ENCODE results near the gene PHOX2A.
"Not testable (repeated sequence)": the region's sequence is repeated elsewhere in the genome, so short reads cannot be mapped to it uniquely, and the experiment has no call there.

PHOX2A gene

GRCh38 chr11:72221386-72222075, 22.4 kb downstream of the PHOX2A start:
- no peak for DNase-seq

GRCh38 chr11:72220696-72221363, 23.1 kb downstream of the PHOX2A start:
- no peak for DNase-seq

- no peak for DNase-seq
Measured at GRCh38 chr11:72218251-72218745, 25.7 kb downstream of the PHOX2A start.

GRCh38 chr11:72217841-72218240, 26.1 kb downstream of the PHOX2A start:
- no peak for DNase-seq

GRCh38 chr11:72216638-72217037, 27.3 kb downstream of the PHOX2A start, which contains the start of gene FOLR2:
Gene FOLR2 (plus strand): TSS chr11:72216794. CDS start chr11:72218585, 1,791 bp downstream.
- DNase-seq, result no peak

- no peak for DNase-seq
Measured at GRCh38 chr11:72209101-72209500, 34.9 kb downstream of the PHOX2A start.

- no peak for DNase-seq
Measured at GRCh38 chr11:72208281-72208680, 35.7 kb downstream of the PHOX2A start.

GRCh38 chr11:72206794-72207193, 37.2 kb downstream of the PHOX2A start:
- not testable (repeated sequence) for DNase-seq

GRCh38 chr11:72204886-72205285, 39.1 kb downstream of the PHOX2A start:
- no peak for DNase-seq

- DNase-seq, result no peak
Measured at GRCh38 chr11:72203163-72203562, 40.8 kb downstream of the PHOX2A start.

- DNase-seq, result no peak
Measured at GRCh38 chr11:72202571-72202970, 41.4 kb downstream of the PHOX2A start.

- not testable (repeated sequence) for DNase-seq
Measured at GRCh38 chr11:72201445-72201844, 42.5 kb downstream of the PHOX2A start.

- DNase-seq, result no peak
Measured at GRCh38 chr11:72195518-72196270, 48.3 kb downstream of the PHOX2A start.

- DNase-seq, result no peak
Measured at GRCh38 chr11:72191961-72192381, 52.0 kb downstream of the PHOX2A start, which contains the start of gene FOLR1. Gene FOLR1 (plus strand): TSS chr11:72192140. CDS start chr11:72192174, 34 bp downstream.

GRCh38 chr11:72190631-72191071, 53.3 kb downstream of the PHOX2A start:
- DNase-seq, result no peak

- no peak for DNase-seq
Measured at GRCh38 chr11:72189455-72190250, 54.3 kb downstream of the PHOX2A start.
